Suprapubic skin (tissue), 2 donors: ENCODE data around the gene SEMA3F.

Experiments used
- EP300 ChIP-seq: sonication (generic); formaldehyde crosslinking; IDR thresholded peaks from one replicate; pipeline ENCODE4 v1.6.1; 2017; ENCODE audit warnings: antibody characterized with exemption
- POLR2A ChIP-seq, 2 donors: fragments of 450-650 bp; IDR thresholded peaks; one replicate each; pipeline ENCODE4 v1.6.1; 2017; ENCODE audit warnings: antibody characterized with exemption in 2 of 2, mild to moderate bottlenecking in 2 of 2, moderate library complexity in 2 of 2

- TF ChIP-seq EP300 (no peak), POLR2A (IDR thresholded peaks at IDR 0.05) (no peak)
Measured at GRCh38 chr3:50190936-50191660, 36.0 kb downstream of the SEMA3F start, which contains the start of gene GNAT1.
